ENCODE measurements around the gene BTD. TPM values are rescaled to one million over a fixed set of nuclear protein-coding genes. Genes with fewer than 3 reads are reported as not detected.

Gene BTD
- total and polyA plus RNA-seq, 12 donors: 4.8 to 17.2 (median 13.0) TPM

DNA sequence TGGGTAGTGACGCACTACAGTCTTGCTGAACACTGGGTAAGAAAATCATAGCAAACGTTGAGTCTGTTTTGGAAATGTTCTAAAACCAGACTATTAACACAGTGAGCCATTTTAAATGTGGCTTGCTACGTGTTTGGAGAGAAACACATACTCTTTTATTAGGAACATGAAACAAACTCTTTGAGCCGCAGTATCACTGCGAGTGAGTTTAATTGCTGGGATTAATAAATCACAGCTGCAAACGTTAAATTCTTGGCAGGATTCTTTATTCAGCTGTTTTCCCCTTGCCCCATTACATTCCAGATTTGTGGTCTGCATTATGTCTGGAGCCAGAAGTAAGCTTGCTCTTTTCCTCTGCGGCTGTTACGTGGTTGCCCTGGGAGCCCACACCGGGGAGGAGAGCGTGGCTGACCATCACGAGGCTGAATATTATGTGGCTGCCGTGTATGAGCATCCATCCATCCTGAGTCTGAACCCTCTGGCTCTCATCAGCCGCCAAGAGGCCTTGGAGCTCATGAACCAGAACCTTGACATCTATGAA is 33.6 kb downstream of the BTD start:
- Histone ChIP-seq H3K4me1 (peaks cover 0 to 66% (median 50%) of the 10 kb centered on the region in 9 donors), H3K27me3 (no peaks in the 10 kb centered on the region), H3K27ac (peak overlapping the region in 9 of 10 donors; percentile 32 to 83 (median 72)), H3K9me3 (no peaks in the 10 kb centered on the region), H3K36me3 (no peaks in the 10 kb centered on the region), H3K4me3 (no peak overlapping the region)
- intact Hi-C loops (cut with DNase I): loop anchor here in 4 of 10 donors (10.0 kb wide), 5 partner anchors 50 to 620 kb away; partner anchors contain the start of gene GALNT15 (in 1 of the 4)
- ATAC-seq (peak in 2 of 8 donors; percentile 4 to 29), DNase-seq (no peak)
- TF ChIP-seq, protein P1, sequence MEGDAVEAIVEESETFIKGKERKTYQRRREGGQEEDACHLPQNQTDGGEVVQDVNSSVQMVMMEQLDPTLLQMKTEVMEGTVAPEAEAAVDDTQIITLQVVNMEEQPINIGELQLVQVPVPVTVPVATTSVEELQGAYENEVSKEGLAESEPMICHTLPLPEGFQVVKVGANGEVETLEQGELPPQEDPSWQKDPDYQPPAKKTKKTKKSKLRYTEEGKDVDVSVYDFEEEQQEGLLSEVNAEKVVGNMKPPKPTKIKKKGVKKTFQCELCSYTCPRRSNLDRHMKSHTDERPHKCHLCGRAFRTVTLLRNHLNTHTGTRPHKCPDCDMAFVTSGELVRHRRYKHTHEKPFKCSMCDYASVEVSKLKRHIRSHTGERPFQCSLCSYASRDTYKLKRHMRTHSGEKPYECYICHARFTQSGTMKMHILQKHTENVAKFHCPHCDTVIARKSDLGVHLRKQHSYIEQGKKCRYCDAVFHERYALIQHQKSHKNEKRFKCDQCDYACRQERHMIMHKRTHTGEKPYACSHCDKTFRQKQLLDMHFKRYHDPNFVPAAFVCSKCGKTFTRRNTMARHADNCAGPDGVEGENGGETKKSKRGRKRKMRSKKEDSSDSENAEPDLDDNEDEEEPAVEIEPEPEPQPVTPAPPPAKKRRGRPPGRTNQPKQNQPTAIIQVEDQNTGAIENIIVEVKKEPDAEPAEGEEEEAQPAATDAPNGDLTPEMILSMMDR (IDR thresholded peaks at IDR 0.05): no peak
- 78 to 79% methylated on average over 13 of the region's 13 CpGs for WGBS, 2 donors

DNA sequence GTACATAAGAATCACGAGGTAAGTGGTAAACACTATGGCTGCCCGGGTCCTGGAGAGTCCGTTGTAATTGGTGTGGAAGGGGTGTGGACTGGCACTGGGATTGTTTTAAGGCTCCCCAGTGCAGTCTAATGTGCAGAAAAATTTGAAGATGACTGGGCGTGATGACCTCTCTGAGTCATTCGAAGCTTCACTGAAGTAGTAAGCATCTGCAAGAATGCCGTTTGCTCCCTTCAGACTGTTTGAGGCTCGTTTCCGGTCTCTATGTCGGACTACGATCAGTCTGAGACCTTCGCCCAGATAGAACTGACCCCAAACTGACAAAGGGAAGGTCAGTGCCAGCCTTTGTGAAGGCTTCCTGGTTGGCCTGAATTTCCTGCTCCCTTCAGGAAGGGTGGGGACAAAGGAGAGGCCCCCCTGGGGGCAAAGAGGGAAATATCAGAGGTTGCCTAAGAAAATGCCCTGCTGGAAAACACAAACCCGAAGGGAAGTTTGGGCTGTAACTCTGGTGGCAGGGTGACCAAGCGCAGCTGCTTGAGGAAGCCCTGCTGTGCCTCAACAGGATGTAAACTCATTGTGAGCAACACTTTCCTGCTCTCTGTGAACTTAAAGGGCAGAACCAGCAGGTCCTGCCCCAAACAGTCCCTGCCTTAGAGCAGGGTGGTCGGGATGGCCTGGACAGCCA is 34.6 kb downstream of the BTD start:
- DNase-seq: peak in 1 of 2 donors; percentile 34
- no peaks in the 10 kb centered on the region for H3K9me3 ChIP-seq
- H3K4me1 ChIP-seq: peaks cover 0 to 56% (median 41%) of the 10 kb centered on the region in 9 donors
- intact Hi-C loops (cut with DNase I): loop anchor here in 4 of 10 donors (10.0 kb wide), 5 partner anchors 49 to 619 kb away; partner anchors contain the start of gene GALNT15 (in 1 of the 4)
- ATAC-seq: peak; percentile 20 to 87 (median 80)
- peak overlapping the region in 4 of 10 donors; percentile 4 to 15 (median 7) for H3K4me3 ChIP-seq
- no peaks in the 10 kb centered on the region for H3K36me3 ChIP-seq
- no peaks in the 10 kb centered on the region for H3K27me3 ChIP-seq
- 53 to 67% methylated on average over 14 of the region's 14 CpGs for WGBS, 2 donors
- peak overlapping the region in 9 of 10 donors; percentile 32 to 83 (median 72) for H3K27ac ChIP-seq
- TF ChIP-seq, protein P1 (IDR thresholded peaks at IDR 0.05): no peak

DNA sequence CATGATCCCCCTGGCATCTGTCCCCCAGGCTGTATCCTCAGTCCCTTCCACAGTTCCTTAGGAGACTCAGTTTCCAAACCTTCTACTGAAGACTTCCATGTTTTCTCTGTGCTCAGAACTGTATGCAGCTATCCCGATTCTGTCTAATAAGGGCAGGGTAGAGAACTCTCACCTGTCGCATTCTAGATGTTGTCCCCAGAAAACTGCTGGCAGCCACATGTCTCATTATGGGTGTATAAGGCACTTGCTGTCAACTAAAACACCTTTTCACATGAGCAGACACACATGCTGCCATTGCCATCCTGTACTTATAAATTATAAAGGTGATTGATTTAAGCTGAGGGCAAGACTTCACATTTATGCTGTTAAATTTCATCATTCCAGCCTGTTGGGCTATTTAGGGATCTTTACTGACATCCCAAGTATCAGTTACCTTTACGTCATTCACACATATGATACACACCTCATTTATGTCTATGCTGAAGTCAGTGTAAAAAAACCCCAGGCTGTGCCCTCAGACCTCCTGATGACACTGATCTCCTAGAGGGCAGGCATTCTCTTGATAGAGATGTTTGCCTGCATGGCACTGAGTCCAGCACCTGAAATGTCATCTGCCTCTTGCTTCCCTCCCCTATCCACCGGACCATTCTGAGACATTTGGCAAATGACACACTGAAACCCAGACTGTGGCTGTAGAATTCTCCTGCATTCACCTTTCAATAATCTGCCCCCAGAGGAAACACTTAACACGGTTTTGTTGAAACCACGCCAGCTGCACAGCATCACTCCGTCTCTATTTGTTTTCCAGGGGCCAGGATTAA is 35.8 kb downstream of the BTD start:
- Histone ChIP-seq H3K4me3 (no peak overlapping the region), H3K36me3 (peaks cover 0 to 8% (median 0%) of the 10 kb centered on the region in 9 donors), H3K27me3 (no peaks in the 10 kb centered on the region), H3K9me3 (no peaks in the 10 kb centered on the region), H3K4me1 (peaks cover 0 to 48% (median 34%) of the 10 kb centered on the region in 9 donors), H3K27ac (peak overlapping the region in 8 of 10 donors; percentile 32 to 83 (median 72))
- no peak for ATAC-seq
- 74 to 76% methylated on average over 7 of the region's 7 CpGs for WGBS, 2 donors
- TF ChIP-seq, protein P1 (IDR thresholded peaks at IDR 0.05): no peak
- no peak for DNase-seq
- intact Hi-C loops (cut with DNase I): loop anchor here in 4 of 10 donors (10.0 kb wide), 5 partner anchors 47 to 617 kb away; partner anchors contain the start of gene GALNT15 (in 1 of the 4)
